IMR-90 (cell line): Measurements from ENCODE around the gene CCDC27. TPM values are rescaled to one million over a fixed set of nuclear protein-coding genes. Genes with fewer than 3 reads are reported as not detected.

Experiments used
- ATAC-seq: fragments of 200-7000 bp; cut with Tn5 transposase; 2 replicates; pipeline ENCODE4 v1.9.1; 2020; ENCODE audit warnings: low read depth, mild to moderate bottlenecking, moderate library complexity
- BruUV-seq: library from RNA; stranded (reverse); fragments of 400-500 nt; replicated peaks from 2 replicates; lab custom pipeline; 2021; lab: Mats Ljungman, UMichigan
- CTCF ChIA-PET: fragments of 300-600 bp; formaldehyde crosslinking; extraction: SDS; loops from one replicate; lab custom pipeline; 2021; ENCODE audit warnings: antibody characterized with exemption; lab: Yijun Ruan, JAX
- POLR2A ChIA-PET: fragments of 300-600 bp; sonication (Branson Sonifier 250); formaldehyde crosslinking; loops from one replicate; lab custom pipeline; 2022; ENCODE audit warnings: antibody characterized with exemption; ENCODE audit not compliant: unreplicated experiment; lab: Charles Lee
- DNase-seq: peaks from one replicate; pipeline ENCODE4 v3.0.0; 2013
- H2AFZ ChIP-seq: replicated peaks from 2 replicates; pipeline ENCODE3; 2013; ENCODE audit warnings: low read length, mild to moderate bottlenecking; ENCODE audit not compliant: poor library complexity
- H2AK5ac ChIP-seq: 2 replicates; pipeline ENCODE4 v1.6.1; 2013; ENCODE audit warnings: low read depth, low read length, inconsistent platforms
- H2AK9ac ChIP-seq: replicated peaks from 2 replicates; pipeline ENCODE3; 2013; ENCODE audit warnings: mild to moderate bottlenecking, low read depth, low read length, moderate library complexity; ENCODE audit not compliant: poor library complexity
- H2BK120ac ChIP-seq: 2 replicates; pipeline ENCODE4 v1.6.1; 2013; ENCODE audit warnings: low read depth, low read length, inconsistent platforms
- H2BK15ac ChIP-seq: 3 replicates; pipeline ENCODE4 v1.6.1; 2013; ENCODE audit warnings: low read depth, low read length, inconsistent platforms
- H2BK20ac ChIP-seq: 2 replicates; pipeline ENCODE4 v1.6.1; 2013; ENCODE audit warnings: low read depth, mild to moderate bottlenecking, inconsistent platforms, low read length, moderate library complexity
- H2BK5ac ChIP-seq: 2 replicates; pipeline ENCODE4 v1.6.1; 2013; ENCODE audit warnings: mild to moderate bottlenecking, low read depth, low read length, inconsistent platforms; ENCODE audit not compliant: poor library complexity, severe bottlenecking
- H3K14ac ChIP-seq: replicated peaks from 2 replicates; pipeline ENCODE4 v1.6.1; 2013; ENCODE audit warnings: low read depth, low read length, inconsistent platforms
- H3K18ac ChIP-seq: 2 replicates; pipeline ENCODE4 v1.6.1; 2013; ENCODE audit warnings: low read depth, low read length, control low read depth
- H3K23ac ChIP-seq: 2 replicates; pipeline ENCODE4 v1.6.1; 2013; ENCODE audit warnings: low read depth, low read length, inconsistent platforms
- H3K27ac ChIP-seq: 2 replicates; pipeline ENCODE4 v1.5.1; 2013; ENCODE audit warnings: mild to moderate bottlenecking, control low read depth, low read length; ENCODE audit not compliant: insufficient read depth
- H3K27me3 ChIP-seq: 2 replicates; pipeline ENCODE4 v1.6.1; 2013; ENCODE audit warnings: low read length; ENCODE audit not compliant: control insufficient read depth, insufficient read depth
- H3K36me3 ChIP-seq: 2 replicates; pipeline ENCODE4 v1.6.1; 2013; ENCODE audit warnings: low read length, mixed read lengths; ENCODE audit not compliant: control insufficient read depth, insufficient read depth
- H3K4ac ChIP-seq: 2 replicates; pipeline ENCODE4 v1.6.1; 2013; ENCODE audit warnings: low read depth, low read length, inconsistent platforms
- H3K4me1 ChIP-seq: 2 replicates; pipeline ENCODE4 v1.6.1; 2013; ENCODE audit warnings: low read length, mixed read lengths; ENCODE audit not compliant: control insufficient read depth, insufficient read depth
- H3K4me2 ChIP-seq: 2 replicates; pipeline ENCODE4 v1.6.1; 2013; ENCODE audit warnings: low read depth, mild to moderate bottlenecking, control low read depth, low read length, moderate library complexity
- H3K4me3 ChIP-seq: 2 replicates; pipeline ENCODE4 v1.5.1; 2013; ENCODE audit warnings: low read depth, mild to moderate bottlenecking, control low read depth, low read length, moderate library complexity; ENCODE audit not compliant: insufficient read depth
- H3K56ac ChIP-seq: 2 replicates; pipeline ENCODE4 v1.6.1; 2013; ENCODE audit warnings: low read length, inconsistent platforms; ENCODE audit not compliant: insufficient read depth; ENCODE audit errors: extremely low read depth
- H3K79me1 ChIP-seq, 2 experiments: 2 replicates each; pipeline ENCODE4 v1.6.1; 2013; ENCODE audit warnings: low read length in 2 of 2, inconsistent platforms in 1 of 2, low read depth in 1 of 2
- H3K9ac ChIP-seq: 2 replicates; pipeline ENCODE4 v1.6.1; 2013; ENCODE audit warnings: low read depth, low read length, control low read depth
- H3K9me1 ChIP-seq: 2 replicates; pipeline ENCODE4 v1.6.1; 2013; ENCODE audit warnings: low read length, inconsistent platforms; ENCODE audit not compliant: insufficient read depth
- H3K9me3 ChIP-seq: 2 replicates; pipeline ENCODE4 v1.6.1; 2013; ENCODE audit warnings: low read length; ENCODE audit not compliant: control insufficient read depth, insufficient read depth
- H4K20me1 ChIP-seq: 2 replicates; pipeline ENCODE4 v1.6.1; 2013; ENCODE audit warnings: low read length, inconsistent platforms; ENCODE audit not compliant: insufficient read depth
- H4K5ac ChIP-seq: 2 replicates; pipeline ENCODE4 v1.6.1; 2013; ENCODE audit warnings: mild to moderate bottlenecking, low read depth, low read length, control low read depth
- H4K8ac ChIP-seq, 2 experiments: 2 replicates each; pipeline ENCODE4 v1.6.1; 2013; ENCODE audit warnings: low read depth in 2 of 2, low read length in 2 of 2, control low read depth in 1 of 2, inconsistent platforms in 1 of 2
- H4K91ac ChIP-seq: 2 replicates; pipeline ENCODE4 v1.6.1; 2013; ENCODE audit warnings: low read depth, low read length, inconsistent platforms; ENCODE audit not compliant: insufficient read depth
- BHLHE40 ChIP-seq: fragments of 150-350 bp; IDR thresholded peaks from 2 replicates; pipeline ENCODE4 v1.6.1; 2016; ENCODE audit warnings: mild to moderate bottlenecking, low read depth, low read length
- CEBPB ChIP-seq: IDR thresholded peaks from 2 replicates; pipeline ENCODE4 v1.6.1; 2012; ENCODE audit warnings: low read depth, low read length, improper control_type of control experiment
- CHD1 ChIP-seq: IDR thresholded peaks from 2 replicates; pipeline ENCODE4 v1.6.1; 2012; ENCODE audit warnings: low read depth, low read length, improper control_type of control experiment
- FOS ChIP-seq: fragments of 150-350 bp; IDR thresholded peaks from 2 replicates; pipeline ENCODE4 v1.6.1; 2016; ENCODE audit warnings: low read depth, low read length
- MAFK ChIP-seq: IDR thresholded peaks from 2 replicates; pipeline ENCODE4 v1.6.1; 2012; ENCODE audit warnings: low read depth, low read length, improper control_type of control experiment
- MAZ ChIP-seq: IDR thresholded peaks from 2 replicates; pipeline ENCODE4 v1.6.1; 2012; ENCODE audit warnings: low read depth, mild to moderate bottlenecking, low read length, improper control_type of control experiment, moderate library complexity, borderline replicate concordance
- MXI1 ChIP-seq: IDR thresholded peaks from 2 replicates; pipeline ENCODE4 v1.6.1; 2012; ENCODE audit warnings: low read depth, mild to moderate bottlenecking, low read length, moderate library complexity, borderline replicate concordance
- NFE2L2 ChIP-seq: fragments of 150-350 bp; IDR thresholded peaks from 2 replicates; pipeline ENCODE4 v1.6.1; 2016; ENCODE audit warnings: low read depth, mild to moderate bottlenecking, low read length
- POLR2A ChIP-seq: IDR thresholded peaks from 2 replicates; pipeline ENCODE4 v1.6.1; 2012; ENCODE audit warnings: mild to moderate bottlenecking, low read depth, low read length
- RAD21 ChIP-seq: IDR thresholded peaks from 2 replicates; pipeline ENCODE4 v1.6.1; 2012; ENCODE audit warnings: low read length, improper control_type of control experiment
- RCOR1 ChIP-seq: IDR thresholded peaks from 2 replicates; pipeline ENCODE4 v1.6.1; 2012; ENCODE audit warnings: mild to moderate bottlenecking, low read length, improper control_type of control experiment; ENCODE audit not compliant: insufficient replicate concordance
- RFX5 ChIP-seq: IDR thresholded peaks from 2 replicates; pipeline ENCODE4 v1.8.0; 2012; ENCODE audit warnings: low read depth, mild to moderate bottlenecking, low read length, moderate library complexity
- SMC3 ChIP-seq: fragments of 150-350 bp; IDR thresholded peaks from 2 replicates; pipeline ENCODE4 v1.6.1; 2016; ENCODE audit warnings: low read depth, mild to moderate bottlenecking, antibody characterized with exemption, low read length, moderate library complexity
- WGBS, 2 experiments: methylation state at CpG; one replicate each; pipeline versions ENCODE4 v1.1.5 to v1.1.7; 2013; ENCODE audit warnings: missing lambda C conversion rate in 2 of 2; ENCODE audit not compliant: insufficient read length in 1 of 2; ENCODE audit errors: extremely low coverage in 2 of 2; 5-methylcytosine and 5-hydroxymethylcytosine counted together
- dilution Hi-C: fragments of 300-500 bp; cut with HindIII; formaldehyde crosslinking; loops from one replicate; pipeline ENCODE4 v1.14.3; 2018; ENCODE audit warnings: low sequenced_read_pairs; ENCODE audit not compliant: unreplicated experiment
- in situ Hi-C: fragments of 300-500 bp; cut with MboI; formaldehyde crosslinking; loops from 3 replicates; pipeline ENCODE4 v1.14.3; 2019; ENCODE audit warnings: low sequenced_read_pairs, inconsistent platforms, mixed read lengths
- intact Hi-C: fragments of 100-400 bp; cut with micrococcal nuclease; formaldehyde crosslinking; loops from 2 replicates; pipeline ENCODE4 v1.10.0; 2022
- polyA plus RNA-seq, 3 experiments: library from polyadenylated mRNA; depleted of rRNA; stranded (reverse); fragments of >200 nt; gene quantifications; 2 replicates each; pipeline ENCODE4 v1.2.3, GENCODE V29; 2012; ENCODE audit warnings: low replicate concordance in 1 of 3
- total RNA-seq: library from RNA; depleted of rRNA; stranded (reverse); fragments of >200 nt; gene quantifications from 2 replicates; pipeline ENCODE4 v1.2.3, GENCODE V29; 2012
- TF ChIP-seq, protein P1 (sequence below): conservative IDR thresholded peaks from 2 replicates; pipeline ENCODE4 v1.5.1; 2012; ENCODE audit warnings: mild to moderate bottlenecking, low read depth, low read length, improper control_type of control experiment
- TF ChIP-seq, protein P2 (sequence below): fragments of 150-350 bp; IDR thresholded peaks from 2 replicates; pipeline ENCODE4 v1.6.1; 2016; ENCODE audit warnings: low read depth, mild to moderate bottlenecking, low read length, moderate library complexity, borderline replicate concordance

CCDC27 gene
- total and polyA plus RNA-seq, 2 of the 4 experiments (the other 2 are of a cell fraction): not detected

DNA sequence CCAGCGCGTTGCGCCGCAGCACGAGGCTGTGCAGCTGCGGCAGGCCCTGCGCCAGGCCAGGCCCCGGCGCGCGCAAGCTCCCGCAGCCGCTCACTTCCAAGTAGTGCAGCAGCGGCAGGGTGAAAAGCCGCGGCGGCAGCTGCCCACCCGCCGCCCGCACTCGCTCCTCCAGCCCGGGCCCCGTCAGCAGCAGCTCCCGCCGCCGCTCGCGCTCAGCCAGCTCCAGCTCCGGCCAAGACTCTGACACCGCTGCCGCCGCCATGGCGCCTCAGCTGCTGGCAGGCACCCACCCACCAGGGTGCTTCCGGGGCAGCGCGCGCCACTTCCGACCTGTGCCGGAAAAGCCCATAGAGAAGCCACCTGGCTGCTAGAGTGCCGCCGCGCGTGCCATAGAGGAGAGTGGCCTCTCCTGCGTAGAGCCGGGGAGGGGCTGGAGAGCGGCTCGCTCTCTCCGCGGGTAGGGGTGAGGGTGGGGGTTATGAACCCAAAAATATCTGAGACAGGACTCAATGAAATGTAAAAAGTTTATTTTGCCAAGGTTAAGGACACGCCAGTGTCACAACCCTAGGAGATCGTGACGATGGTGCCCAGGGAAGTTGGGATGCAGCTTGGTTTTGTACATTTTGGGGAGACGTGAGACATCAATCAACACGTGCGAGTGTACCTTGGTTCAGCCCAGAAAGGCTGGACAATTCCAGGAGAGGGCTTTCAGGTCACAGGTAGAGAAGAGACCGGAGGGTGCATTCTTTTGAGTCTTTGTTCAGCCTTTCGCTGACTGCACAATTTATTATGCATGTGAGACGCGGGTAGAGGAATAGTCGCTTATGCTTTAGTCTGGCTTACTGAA, 44.2 kb downstream of the CCDC27 start, which contains the start of gene LRRC47:
Gene LRRC47, minus strand, starts transcription at position 284 of the 847 bp plus-strand sequence. Its CDS starts 22 bp downstream, at position 262.
- in situ Hi-C loops: no loop called here
- Histone ChIP-seq H3K4me3 (peak within 1 kb of the TSS; percentile 71), H2AFZ (peak within 1 kb of the TSS; percentile 97), H2AK9ac (peak within 1 kb of the TSS; percentile 93), H3K4me1 (peaks cover 7% of the 10 kb centered on the region; the same call in 1 of the 2 replicates), H3K14ac (peak within 1 kb of the TSS; percentile 67), H3K9me1 (peaks cover 4% of the 10 kb centered on the region; the same call in 1 of the 2 replicates), H3K4me2 (peak within 1 kb of the TSS; percentile 98), H3K4ac (peak within 1 kb of the TSS; percentile 74), H2BK20ac (no peak within 1 kb of the TSS), H3K9me3 (no peaks in the 10 kb centered on the region), H4K91ac (peak within 1 kb of the TSS; percentile 67), H3K56ac (peak within 1 kb of the TSS; percentile 81), H3K79me1 (peaks cover 8 to 35% of the 10 kb centered on the region in 2 experiments; a peak in 3 of 4 replicates), H4K5ac (peak within 1 kb of the TSS; percentile 97), H3K27me3 (no peaks in the 10 kb centered on the region), H2BK5ac (peak within 1 kb of the TSS; percentile 34), H2AK5ac (no peak within 1 kb of the TSS; the same call in 1 of the 2 replicates), H3K18ac (peak within 1 kb of the TSS; percentile 48), H3K27ac (peak within 1 kb of the TSS; percentile 73), H3K36me3 (peaks cover 8% of the 10 kb centered on the region), H3K23ac (peak within 1 kb of the TSS; percentile 32; the same call in 1 of the 2 replicates), H2BK120ac (peak within 1 kb of the TSS; percentile 21; the same call in 1 of the 2 replicates), H4K20me1 (peaks cover 32% of the 10 kb centered on the region), H2BK15ac (no peak within 1 kb of the TSS), H4K8ac (peak within 1 kb of the TSS; percentile 99), H3K9ac (peak within 1 kb of the TSS; percentile 89)
- ATAC-seq (peak; percentile 98), DNase-seq (peak; percentile 87)
- dilution Hi-C loops: no loop called here
- WGBS, 2 experiments: 1% methylated on average over 31 of the region's 60 CpGs; no CpG with 5 or more reads in 1 of the 2 experiments
- ChIA-PET CTCF (interaction anchor here (0.7 kb wide), 1 partner anchor 73 kb away, joined by 4 read pairs; no protein-coding TSS in a partner anchor), POLR2A (no interaction called here)
- intact Hi-C loops: no loop called here
- BruUV-seq: no TSS peak
- TF ChIP-seq, protein P1, sequence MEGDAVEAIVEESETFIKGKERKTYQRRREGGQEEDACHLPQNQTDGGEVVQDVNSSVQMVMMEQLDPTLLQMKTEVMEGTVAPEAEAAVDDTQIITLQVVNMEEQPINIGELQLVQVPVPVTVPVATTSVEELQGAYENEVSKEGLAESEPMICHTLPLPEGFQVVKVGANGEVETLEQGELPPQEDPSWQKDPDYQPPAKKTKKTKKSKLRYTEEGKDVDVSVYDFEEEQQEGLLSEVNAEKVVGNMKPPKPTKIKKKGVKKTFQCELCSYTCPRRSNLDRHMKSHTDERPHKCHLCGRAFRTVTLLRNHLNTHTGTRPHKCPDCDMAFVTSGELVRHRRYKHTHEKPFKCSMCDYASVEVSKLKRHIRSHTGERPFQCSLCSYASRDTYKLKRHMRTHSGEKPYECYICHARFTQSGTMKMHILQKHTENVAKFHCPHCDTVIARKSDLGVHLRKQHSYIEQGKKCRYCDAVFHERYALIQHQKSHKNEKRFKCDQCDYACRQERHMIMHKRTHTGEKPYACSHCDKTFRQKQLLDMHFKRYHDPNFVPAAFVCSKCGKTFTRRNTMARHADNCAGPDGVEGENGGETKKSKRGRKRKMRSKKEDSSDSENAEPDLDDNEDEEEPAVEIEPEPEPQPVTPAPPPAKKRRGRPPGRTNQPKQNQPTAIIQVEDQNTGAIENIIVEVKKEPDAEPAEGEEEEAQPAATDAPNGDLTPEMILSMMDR: no peak
- TF ChIP-seq FOS (no peak), RFX5 (no peak), CEBPB (no peak), MAFK (peak; percentile 68), POLR2A (peak; percentile 76), MAZ (peak; percentile 98), NFE2L2 (no peak), SMC3 (no peak), MXI1 (peak; percentile 75), CHD1 (no peak), RAD21 (no peak), RCOR1 (no peak), BHLHE40 (peak; percentile 80)
- TF ChIP-seq, protein P2, sequence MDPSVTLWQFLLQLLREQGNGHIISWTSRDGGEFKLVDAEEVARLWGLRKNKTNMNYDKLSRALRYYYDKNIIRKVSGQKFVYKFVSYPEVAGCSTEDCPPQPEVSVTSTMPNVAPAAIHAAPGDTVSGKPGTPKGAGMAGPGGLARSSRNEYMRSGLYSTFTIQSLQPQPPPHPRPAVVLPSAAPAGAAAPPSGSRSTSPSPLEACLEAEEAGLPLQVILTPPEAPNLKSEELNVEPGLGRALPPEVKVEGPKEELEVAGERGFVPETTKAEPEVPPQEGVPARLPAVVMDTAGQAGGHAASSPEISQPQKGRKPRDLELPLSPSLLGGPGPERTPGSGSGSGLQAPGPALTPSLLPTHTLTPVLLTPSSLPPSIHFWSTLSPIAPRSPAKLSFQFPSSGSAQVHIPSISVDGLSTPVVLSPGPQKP: peak; percentile 31; the same call in 1 of the 2 replicates
